H4 (cell line): Measurements from ENCODE around the gene CACNA1C. TPM values are rescaled to one million over a fixed set of nuclear protein-coding genes. Genes with fewer than 3 reads are reported as not detected.

Experiments
- DNase-seq: peaks from one replicate; pipeline ENCODE4 v3.0.0-alpha.2; 2015; ENCODE audit warnings: low spot score
- total RNA-seq: library from RNA; depleted of rRNA; stranded (reverse); fragments of >200 nt; shearing (Covaris generic); gene quantifications from 2 replicates; pipeline ENCODE4 v1.2.3, GENCODE V29; 2014

Gene CACNA1C
- total RNA-seq, 1 experiment from 2014 or later: 1.5 TPM

DNA sequence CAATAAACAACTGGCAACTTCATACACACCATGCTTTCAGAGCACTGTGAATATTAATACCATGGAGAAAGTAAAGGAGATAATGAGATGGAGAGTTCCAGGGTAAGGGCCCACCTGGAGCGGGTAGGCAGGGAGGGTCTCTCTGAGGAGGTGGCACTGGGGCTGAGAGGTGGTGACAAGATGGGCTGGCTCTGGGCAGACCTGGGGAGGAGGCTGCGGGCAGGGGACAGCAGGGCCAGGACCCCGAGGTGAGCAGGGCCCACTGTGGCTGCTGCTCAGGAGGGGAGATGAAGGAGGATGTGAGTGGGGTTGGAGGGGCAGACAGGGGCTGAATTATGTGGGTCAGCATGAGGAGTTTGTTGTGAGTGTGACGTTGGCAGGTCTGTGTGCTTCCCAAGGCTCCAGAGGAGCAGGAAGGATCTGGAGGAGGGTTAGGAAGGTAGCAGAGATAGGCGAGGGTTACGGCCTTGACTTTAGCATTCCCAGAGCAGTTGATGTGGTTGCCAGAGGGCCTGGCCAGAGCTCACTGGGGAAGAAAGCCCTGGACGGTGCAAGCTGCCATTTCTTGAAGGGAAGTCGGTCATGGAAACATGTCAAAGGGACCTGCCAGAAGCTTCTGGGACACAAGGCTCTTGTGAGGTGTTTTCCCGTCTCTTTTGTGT, 88.2 kb downstream of the CACNA1C start:
- no peak for DNase-seq

DNA sequence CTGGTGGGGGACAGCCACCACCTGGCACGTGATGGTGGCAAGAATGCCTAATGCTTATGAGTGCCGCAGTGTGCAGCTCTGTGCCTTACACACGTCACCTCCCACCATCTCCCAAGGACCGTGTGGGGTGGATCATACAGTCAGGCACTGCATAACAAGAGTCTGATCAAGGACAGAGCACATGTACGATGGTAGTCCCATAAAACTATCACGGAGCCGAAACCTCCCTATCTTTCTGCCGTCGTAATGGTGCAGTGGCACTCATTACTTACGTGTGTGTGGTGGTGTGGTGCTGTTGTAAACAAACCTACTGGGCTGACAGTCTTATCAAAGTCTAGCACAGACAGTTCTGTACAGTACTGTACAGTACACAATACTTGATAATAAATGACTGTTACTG, 89.3 kb downstream of the CACNA1C start:
- DNase-seq: no peak

DNA sequence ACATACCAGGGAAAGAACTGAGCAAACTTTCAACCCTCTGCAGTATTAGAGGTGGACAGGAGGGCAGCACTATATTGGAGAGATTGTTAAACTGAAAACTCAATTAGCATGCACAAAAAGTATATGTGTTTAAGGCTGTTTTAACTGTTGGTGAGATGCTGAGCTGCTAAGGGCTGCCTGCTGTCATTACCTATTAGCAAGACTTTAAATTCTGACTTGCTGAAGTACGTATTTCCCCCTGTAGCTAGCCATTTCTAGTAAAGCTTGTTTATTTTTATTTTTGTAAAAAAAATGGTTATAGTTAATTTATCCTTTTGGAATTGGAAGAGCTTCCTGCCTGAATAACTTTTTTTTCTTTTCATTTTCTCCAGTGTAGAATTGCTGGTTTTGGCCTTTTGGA, 92.2 kb downstream of the CACNA1C start:
- DNase-seq: no peak

DNA sequence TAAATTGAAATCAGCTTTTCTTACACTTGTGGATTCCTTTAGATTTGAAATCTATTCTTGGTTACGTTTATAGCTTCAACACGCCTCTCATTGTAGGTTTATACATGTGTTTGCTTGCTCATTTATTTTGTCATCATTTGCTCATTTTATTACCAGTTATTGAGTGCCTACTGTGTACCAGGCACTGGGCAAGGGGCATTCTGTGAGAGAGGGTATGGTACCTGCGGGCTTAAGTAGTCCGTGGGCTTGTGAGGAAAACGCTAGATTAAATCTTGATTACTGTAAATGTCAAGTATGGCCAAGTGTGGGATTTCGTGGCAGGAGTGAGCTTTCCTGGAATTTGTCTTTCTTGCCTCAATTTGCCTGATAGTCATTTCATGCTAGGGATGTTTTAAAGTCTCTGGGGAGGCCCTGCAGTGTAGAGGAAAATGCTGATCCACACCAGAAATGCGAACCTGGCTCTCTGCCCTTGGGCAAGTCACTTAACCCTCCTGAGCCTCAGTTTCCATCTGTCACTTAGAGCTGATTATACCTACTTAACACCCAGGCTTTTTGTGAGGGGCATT, 92.7 kb downstream of the CACNA1C start:
- DNase-seq: no peak

DNA sequence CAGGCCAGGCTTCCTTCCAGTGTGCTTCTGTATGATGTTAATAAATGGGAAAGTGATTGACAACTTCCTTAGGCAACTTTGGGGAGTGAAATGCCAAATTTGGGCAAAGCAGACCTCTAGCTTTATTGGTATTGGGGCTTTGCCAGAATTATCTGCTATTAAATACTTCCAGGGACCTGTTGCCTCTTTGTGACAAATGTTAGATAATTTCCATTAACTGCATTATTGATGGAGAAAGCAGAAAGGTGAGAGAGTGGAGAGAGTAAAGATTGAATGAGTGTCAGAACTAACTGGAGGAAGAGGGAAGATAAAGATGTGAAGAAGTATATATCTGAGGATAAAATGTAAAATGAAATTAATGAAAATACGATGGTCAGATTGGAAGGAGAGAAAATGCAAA, 94.5 kb downstream of the CACNA1C start:
- no peak for DNase-seq

DNA sequence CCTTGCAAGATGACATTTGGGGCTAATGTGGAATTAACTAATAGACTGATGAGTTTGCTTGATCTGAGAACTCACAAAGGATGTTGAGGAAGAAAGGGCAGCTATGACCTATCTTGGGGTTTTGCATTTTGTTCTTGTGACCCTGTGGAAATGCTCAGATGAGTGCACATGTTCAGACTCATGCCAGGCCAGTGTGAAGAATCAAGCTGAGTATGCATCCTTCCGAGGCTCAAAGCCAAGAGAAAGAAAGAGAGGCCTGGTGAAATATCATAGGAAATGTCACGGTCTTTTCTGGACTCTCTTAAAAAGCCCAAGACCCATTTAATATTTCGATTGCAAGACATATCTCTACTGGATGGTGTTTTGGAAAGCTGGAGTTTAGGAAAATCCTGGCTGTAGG, 96.3 kb downstream of the CACNA1C start:
- DNase-seq: no peak

DNA sequence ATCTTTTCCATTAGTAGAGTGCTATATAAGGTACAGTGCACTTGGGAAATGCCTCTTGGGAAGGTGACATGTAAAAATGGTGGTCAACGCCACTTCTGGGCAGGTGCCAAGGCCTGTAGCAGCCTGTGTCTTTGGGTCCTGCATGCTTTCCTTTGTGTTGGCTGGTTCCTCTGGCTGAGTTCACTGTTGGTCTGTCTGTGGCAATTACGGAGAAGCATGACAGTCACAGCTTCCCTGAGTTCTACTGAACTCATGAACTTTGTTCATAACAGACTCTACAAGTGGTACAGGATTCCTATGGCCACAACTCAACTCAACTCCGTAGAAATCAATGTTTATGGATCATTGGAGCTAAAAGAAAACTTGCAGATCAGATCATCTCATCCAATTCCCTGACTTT, 98.0 kb downstream of the CACNA1C start:
- DNase-seq: no peak

DNA sequence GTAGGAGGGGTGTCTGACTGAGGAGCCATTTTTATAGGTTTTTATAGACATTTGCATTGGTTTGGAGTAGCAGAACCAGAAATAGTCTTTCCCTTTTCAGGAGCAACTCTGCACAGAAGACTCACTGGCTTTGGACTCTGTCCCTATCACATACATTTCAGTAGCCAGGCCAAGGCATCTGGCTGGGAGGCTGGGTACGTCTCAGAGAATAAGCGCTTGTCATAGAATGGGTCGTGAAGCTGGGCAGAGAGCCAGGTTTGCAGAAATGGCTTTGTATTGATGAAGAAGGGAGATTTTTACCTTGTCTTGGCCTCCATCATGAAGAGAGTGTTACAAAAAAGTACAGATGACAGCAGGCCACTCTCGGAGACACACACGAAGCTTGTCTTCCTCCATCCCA, 98.6 kb downstream of the CACNA1C start:
- no peak for DNase-seq

DNA sequence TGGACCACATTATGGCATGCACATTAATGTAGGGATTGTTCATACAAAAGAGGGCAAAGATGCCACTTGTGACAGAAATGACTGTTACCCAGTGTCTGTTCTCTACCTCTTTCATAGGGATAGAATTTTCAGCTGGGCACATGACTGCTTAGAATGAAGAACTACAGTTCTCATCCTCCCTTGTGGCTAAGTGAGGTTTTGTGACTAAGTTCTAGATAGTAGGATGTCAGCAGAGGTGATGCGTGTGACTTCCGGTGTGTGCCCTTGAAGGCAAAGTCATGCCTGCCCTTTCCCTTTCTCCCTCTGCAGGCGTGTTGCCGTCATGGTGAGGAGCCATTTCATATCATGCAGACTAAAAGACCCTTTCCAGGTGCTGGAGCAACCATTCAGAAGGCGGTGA, 99.3 kb downstream of the CACNA1C start:
- no peak for DNase-seq

DNA sequence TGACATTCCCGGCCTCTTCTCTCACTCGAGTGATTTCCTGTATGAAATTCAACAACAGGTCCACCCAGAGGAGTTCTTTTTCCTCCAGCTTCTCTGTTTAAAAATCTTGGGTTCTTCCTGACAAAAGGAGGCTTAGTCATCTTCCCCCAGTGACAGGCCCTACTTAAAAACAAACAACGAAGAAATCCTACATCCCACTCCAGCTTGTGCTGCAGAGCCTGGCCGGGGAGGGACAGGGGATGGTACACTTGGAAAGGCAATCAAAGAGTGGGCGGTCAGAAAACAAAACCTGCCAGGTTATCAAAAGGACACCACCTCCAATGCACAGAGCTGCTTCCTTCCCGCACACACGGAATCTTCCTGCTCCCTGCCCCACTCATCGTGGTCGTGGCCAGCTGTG, 101.3 kb downstream of the CACNA1C start:
- peak; percentile 34 for DNase-seq

DNA sequence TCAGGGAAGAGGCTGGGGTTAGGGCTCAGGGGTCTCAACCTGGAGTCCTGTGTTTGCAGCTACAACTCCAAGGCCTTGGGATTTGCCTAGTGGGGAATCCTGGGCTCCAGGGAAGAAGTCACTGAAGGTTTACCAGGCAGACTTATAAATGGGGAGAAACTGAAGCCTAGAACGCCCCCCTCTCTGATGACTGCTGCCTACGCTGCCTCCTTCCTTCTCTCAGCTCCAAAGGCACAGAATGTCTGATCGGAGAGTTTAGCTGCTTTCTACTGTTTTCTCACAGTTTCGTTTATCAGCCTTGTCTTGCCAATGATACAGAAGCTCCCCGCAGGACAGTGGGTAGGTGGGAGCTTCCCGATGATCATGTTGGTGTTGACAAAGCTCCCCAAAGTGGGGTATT, 101.7 kb downstream of the CACNA1C start:
- no peak for DNase-seq

DNA sequence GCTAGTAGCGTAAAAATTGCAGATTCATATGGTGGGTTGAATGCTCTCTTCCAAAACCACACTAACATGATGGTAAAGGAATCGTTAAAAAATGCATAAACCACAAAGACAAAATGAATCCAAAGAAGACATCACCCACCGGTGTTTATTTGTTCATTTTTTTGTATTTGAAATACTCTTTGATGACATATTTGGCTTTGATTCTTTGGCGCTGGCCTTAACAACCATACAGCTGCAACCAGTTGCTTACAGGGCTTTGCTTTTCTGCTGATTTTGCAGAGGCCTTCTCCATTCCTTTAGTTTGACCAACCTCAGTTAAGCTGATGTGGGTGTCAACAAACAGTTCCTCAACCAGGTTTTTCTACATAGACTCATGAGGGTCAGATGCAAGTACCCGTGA, 103.5 kb downstream of the CACNA1C start:
- DNase-seq: no peak

DNA sequence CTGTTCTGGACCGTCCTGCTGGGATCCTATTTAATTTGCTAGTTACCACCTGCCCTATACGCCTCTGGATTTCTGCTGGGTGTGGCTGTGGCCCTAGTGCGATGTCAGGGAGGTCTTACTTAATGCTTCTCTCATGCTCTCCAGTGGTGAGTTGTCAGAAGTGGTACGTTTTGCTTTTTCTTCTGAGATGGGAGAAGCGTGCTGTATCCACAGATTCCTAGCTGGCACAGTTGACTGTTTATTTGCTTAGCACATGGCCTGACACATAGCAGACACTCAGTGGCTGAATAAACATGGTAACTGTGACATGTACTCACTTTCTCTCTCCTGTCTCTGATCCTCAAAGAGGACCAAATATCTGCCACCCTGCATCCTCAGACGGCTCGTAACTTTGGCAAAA, 107.3 kb downstream of the CACNA1C start:
- peak; percentile 21 for DNase-seq

DNA sequence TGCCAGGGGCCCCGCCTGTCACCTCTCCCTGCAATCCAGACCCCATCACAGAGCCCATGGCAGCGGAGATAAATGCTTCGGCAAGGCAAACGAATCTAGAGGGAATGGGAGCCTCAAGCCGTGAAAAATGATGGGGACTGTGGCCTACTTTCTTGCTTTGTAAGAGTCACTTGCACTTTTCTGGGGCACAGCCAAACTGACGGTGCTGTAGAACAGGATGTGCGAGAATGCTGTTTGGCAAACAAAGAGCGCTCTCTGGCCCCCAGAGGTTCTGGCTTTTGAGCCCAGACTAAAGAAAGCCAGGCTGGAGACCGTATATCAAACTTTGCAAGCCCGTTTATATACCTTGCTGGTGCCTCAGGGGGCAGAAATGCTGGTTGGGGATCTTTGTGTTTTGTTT, 108.7 kb downstream of the CACNA1C start:
- DNase-seq: no peak

DNA sequence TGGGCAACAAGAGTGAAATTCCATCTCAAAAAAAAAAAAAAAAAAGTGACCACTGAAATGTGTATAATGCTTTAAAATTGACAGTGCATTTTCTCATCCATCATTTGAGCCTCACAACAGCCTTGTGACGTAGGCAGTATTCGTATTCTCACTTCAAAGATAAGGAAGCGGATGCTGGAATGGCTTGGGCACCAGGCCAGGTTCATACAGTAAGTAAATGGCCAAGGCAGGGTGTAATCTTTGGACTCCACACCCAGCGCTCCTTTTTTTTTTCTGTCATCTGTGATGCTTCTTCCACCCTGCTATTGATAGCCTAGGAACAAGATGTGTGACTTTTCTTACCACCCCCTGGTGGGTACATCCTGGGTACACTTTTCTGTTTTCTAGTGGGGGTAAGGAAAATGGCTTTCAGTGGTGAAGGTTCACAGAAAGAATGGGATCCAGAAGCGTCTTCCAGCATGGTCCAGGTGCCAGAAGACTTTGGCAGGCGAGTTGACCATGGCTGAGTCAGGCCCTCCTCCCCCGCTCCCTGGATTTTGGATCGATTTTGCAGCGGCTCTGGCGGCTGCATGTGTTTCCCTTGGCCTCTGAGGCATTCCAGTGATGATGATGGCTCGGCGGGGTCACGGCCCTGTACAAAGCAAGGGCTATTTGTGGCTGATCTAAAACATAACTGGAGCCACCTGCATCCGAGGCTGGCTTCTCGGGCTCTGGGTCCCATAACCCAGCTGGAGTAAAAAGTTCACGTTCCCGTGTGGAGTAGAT, 110.6 kb downstream of the CACNA1C start:
- no peak for DNase-seq

DNA sequence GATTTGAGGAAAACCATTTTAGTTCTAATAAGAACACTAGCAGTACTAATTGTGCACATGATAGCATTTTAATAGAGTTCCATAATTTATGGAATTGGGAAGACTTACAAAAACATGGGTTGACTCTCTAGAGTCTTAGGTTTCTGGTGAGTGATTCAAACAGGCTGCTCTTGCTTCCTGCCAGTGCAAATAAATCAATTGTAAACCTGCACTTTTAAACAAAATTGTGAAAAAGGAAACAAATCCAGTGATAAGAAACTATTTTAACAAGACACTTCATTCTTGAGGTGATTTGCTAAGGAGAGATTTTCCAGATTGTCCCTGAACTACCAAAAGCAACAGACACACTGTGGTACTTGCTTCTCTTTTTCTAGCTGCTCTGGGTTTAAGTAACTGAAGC, 112.2 kb downstream of the CACNA1C start:
- no peak for DNase-seq

DNA sequence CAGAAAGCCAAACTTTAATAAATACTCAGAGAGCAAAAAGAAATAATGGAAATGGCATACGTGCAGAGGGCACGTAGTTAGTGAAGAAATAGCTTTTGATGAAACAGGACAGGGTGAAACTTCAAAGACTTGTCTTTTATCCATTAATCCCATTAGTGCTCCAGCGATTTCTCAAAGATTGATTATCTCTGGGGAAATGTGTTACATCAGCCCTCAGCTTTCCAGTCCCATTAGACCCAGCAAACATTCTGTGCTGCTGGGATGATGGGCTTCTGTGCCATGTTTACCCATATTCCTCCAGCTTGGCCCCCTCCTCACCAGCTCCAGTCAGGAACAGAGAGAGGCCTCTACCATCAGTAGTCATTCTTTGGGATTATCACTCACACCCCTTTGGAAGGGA, 113.1 kb downstream of the CACNA1C start:
- DNase-seq: no peak

DNA sequence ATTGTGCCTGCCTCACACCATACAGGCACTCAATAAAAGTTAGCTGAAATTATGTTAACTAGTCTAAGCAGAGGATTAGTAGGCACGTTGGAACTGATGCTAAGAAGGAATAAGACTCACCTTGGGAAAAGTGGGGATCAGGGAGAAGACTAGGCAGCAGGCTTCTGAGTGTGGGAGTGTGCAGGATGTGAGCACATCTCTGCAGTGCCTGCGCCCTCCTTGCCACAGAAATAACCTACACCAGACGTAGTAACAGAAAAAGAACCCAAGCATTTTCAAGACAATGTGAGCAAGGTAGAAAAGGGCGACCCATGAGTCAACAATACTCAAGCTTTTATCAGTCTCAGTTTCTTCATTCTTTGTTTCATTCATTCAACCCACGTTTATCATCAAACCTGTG, 113.9 kb downstream of the CACNA1C start:
- no peak for DNase-seq

DNA sequence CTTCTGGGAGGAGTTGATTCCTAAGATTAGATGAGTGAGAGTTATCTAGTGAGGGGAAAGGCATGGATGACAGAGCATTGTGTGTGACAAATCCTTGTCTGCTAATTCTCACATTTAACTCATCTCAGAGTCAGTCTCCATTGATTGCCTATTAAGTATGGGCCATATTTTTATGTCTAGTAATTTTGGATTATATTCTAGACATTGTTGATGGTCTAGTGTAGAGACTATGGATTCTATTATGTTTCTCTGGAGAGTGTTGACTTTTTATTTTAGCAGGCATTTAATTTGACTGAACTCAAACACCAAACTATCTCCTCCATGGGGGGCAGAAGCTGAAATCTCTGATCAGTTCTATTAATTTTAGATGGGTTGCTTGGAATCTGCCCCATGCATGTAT, 114.4 kb downstream of the CACNA1C start:
- DNase-seq: no peak

DNA sequence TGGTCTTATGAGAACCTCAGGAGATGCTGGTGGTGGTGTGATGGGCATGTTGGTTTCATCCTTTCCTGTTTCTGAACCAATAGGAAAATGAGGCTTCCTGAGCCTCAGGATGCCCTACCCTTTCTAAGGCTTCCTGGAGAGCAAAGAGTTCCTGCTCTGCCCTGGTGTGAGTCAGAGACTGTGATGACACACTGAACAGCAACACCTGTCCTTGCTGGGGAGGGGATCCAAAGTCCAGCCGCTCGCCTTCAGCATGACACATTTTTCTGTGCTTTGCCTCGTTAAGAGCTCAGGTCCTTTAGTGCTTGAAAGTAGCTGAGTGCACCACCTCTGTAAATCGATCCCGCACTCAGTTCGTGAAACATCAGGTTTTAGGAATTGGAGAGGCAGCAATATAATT, 116.0 kb downstream of the CACNA1C start:
- no peak for DNase-seq

DNA sequence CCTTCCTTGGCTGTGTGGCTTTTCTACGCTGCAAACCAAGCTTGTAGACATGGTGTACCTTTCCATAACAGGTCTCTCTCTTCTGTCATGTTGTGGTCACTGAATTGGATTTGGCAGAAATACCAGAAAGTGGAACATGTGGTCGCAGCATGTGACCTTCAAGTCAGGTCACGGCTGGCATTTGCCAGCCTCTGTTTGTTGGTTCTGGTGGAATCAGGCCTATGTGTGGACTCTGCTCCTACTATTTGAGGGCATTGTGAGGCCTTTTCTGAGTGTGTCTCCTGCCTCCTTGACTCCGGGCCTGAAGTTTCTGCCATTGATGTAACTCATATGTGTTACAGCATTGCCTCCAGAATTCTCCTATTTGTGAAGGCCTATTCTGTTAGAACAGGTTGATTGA, 116.7 kb downstream of the CACNA1C start:
- DNase-seq: no peak

DNA sequence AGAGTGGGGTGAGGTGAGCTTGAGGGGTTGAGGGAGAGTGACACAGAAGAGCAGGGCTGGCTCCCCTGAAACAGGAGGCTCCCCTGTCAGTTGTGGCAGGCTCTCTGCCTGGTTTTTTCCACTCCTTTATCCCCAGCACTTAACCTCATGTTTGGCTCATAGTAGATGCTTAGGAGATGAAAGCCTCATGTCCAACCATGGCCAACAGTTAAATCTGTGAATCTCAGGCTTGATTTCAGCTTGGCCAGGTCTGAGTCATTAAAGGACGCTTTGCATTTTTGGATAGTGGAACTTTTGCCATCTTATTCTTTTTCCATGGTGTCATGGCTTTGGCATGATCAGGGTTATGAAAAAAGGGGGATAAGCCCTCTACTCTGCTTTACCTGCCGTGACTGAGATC, 117.2 kb downstream of the CACNA1C start:
- no peak for DNase-seq

DNA sequence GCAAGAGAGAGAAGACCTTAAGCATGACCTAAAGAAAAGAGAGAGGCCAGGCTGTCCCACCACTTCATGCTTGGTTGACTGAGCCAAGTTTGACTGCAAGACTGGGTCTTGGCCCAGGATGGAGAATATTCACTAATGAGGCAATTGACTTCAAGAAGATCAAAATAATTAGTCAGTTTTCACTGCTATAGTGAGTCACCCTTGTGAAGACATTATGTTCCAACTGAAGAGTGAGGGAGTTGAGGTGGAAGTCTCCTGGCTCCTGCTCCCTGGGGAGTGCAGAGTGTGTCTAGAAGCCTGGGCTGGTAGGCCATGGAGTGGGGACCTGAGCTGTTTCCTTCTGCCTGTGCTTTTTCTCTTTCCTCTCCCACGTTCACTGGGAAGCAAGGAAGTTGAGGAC, 117.6 kb downstream of the CACNA1C start:
- DNase-seq: no peak
